ENCODE results near the gene TRAPPC10.

DNA sequence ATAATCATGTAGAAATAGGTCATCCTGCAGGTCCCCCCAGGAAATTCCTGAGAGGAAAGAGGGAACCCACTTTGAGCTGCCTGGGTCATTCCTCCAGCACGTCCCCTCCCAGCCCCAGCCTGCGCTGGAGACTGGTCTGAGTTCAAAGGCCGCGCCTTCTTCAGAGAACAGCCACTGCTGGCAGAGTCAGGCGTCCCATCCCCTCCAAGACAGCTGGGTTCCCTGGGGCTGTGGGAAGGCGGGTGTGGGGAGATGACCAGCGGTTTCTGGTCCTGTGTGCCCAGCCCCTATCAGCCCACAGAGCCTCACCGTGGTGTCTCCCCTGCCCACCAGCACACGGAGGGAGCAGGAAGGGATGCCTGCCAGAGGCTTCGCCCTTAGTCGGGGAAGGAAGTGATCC is 18.0 kb upstream of the TRAPPC10 start:
- no peak for TF ChIP-seq POLR2A (IDR thresholded peaks at IDR 0.05)
- TF ChIP-seq, protein P1, sequence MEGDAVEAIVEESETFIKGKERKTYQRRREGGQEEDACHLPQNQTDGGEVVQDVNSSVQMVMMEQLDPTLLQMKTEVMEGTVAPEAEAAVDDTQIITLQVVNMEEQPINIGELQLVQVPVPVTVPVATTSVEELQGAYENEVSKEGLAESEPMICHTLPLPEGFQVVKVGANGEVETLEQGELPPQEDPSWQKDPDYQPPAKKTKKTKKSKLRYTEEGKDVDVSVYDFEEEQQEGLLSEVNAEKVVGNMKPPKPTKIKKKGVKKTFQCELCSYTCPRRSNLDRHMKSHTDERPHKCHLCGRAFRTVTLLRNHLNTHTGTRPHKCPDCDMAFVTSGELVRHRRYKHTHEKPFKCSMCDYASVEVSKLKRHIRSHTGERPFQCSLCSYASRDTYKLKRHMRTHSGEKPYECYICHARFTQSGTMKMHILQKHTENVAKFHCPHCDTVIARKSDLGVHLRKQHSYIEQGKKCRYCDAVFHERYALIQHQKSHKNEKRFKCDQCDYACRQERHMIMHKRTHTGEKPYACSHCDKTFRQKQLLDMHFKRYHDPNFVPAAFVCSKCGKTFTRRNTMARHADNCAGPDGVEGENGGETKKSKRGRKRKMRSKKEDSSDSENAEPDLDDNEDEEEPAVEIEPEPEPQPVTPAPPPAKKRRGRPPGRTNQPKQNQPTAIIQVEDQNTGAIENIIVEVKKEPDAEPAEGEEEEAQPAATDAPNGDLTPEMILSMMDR (IDR thresholded peaks at IDR 0.05 in 8 of 11, conservative IDR thresholded peaks at IDR 0.05 in 3 of 11) = no peak

All from spleen (tissue), 7 donors.